Endothelial cell of umbilical vein (primary cell): ENCODE results near the gene MYH11. TPM values are rescaled to one million over a fixed set of nuclear protein-coding genes. Genes with fewer than 3 reads are reported as not detected.

Experiments used
- BruUV-seq: library from RNA; stranded (reverse); fragments of 400-500 nt; replicated peaks from 2 replicates; lab custom pipeline; 2021; lab: Mats Ljungman, UMichigan
- CTCF ChIA-PET: fragments of 300-600, 350-600 bp; sonication (Branson Sonifier 250); formaldehyde crosslinking; loops from one replicate; lab custom pipeline; 2021; ENCODE audit warnings: antibody characterized with exemption, inconsistent platforms; lab: Charles Lee
- POLR2A ChIA-PET: fragments of 300-600, 350-600 bp; sonication (Branson Sonifier 250); formaldehyde crosslinking; loops from one replicate; lab custom pipeline; 2021; ENCODE audit warnings: antibody characterized with exemption, inconsistent platforms; lab: Charles Lee
- DNase-seq: peaks from one replicate; pipeline ENCODE4 v3.0.0-alpha.2; 2011; ENCODE audit warnings: low read depth, low spot score
- FAIRE-seq: peaks from 2 replicates; lab custom pipeline; 2011; peaks lifted over from hg19 to GRCh38; lab: Jason Lieb, UNC
- H2AFZ ChIP-seq: 2 replicates; pipeline ENCODE4 v1.6.0; 2012; ENCODE audit warnings: low read depth, low read length, control low read depth, inconsistent platforms
- H3K27ac ChIP-seq: 2 replicates; pipeline ENCODE4 v1.5.1; 2011; ENCODE audit warnings: low read depth, mild to moderate bottlenecking, control low read depth, low read length, moderate library complexity; ENCODE audit not compliant: insufficient read depth
- H3K27me3 ChIP-seq, 2 experiments: 2 replicates each; pipeline versions ENCODE4 v1.6.0 to v1.6.1; 2011; ENCODE audit warnings: low read length in 2 of 2, mixed read lengths in 1 of 2; ENCODE audit not compliant: control insufficient read depth in 2 of 2, insufficient read depth in 2 of 2
- H3K36me3 ChIP-seq, 2 experiments: 2 replicates in 1 of 2; 3 replicates in 1 of 2; pipeline ENCODE4 v1.5.1; 2011; ENCODE audit warnings: low read length in 2 of 2, mild to moderate bottlenecking in 1 of 2, moderate library complexity in 1 of 2; ENCODE audit not compliant: control insufficient read depth in 2 of 2, insufficient read depth in 2 of 2; ENCODE audit errors: extremely low read depth in 1 of 2
- H3K4me1 ChIP-seq: 3 replicates; pipeline ENCODE4 v1.5.1; 2011; ENCODE audit warnings: mild to moderate bottlenecking, low read length; ENCODE audit not compliant: control insufficient read depth, insufficient read depth; ENCODE audit errors: extremely low read depth
- H3K4me2 ChIP-seq: 2 replicates; pipeline ENCODE4 v1.6.1; 2011; ENCODE audit warnings: low read length, control low read depth, mixed read lengths; ENCODE audit not compliant: insufficient read depth
- H3K4me3 ChIP-seq, 3 experiments: fragments of 200-600 bp in 1 of 3; sonication (generic), shearing (Covaris generic) in 1 of 3; replicated peaks in 1 of 3; 2 replicates each; pipeline ENCODE4 v1.5.1; 2011 to 2016; ENCODE audit warnings: control low read depth in 3 of 3, low read length in 3 of 3, mild to moderate bottlenecking in 2 of 3, inconsistent platforms in 1 of 3, low read depth in 1 of 3, moderate library complexity in 1 of 3; ENCODE audit not compliant: insufficient read depth in 1 of 3
- H3K79me2 ChIP-seq: 2 replicates; pipeline ENCODE4 v1.6.0; 2012; ENCODE audit warnings: low read length, inconsistent platforms; ENCODE audit not compliant: control insufficient read depth, insufficient read depth
- H3K9ac ChIP-seq: replicated peaks from 2 replicates; pipeline ENCODE3; 2011; ENCODE audit warnings: low read length, control low read depth; ENCODE audit not compliant: insufficient read depth; ENCODE audit errors: extremely low read depth
- H3K9me1 ChIP-seq: replicated peaks from 3 replicates; pipeline ENCODE4 v1.6.0; 2011; ENCODE audit warnings: mild to moderate bottlenecking, low read length; ENCODE audit not compliant: control insufficient read depth, insufficient read depth; ENCODE audit errors: extremely low read depth
- H3K9me3 ChIP-seq: replicated peaks from 2 replicates; pipeline ENCODE4 v1.5.1; 2012; ENCODE audit warnings: low read length, inconsistent platforms; ENCODE audit not compliant: control insufficient read depth, insufficient read depth
- H4K20me1 ChIP-seq: replicated peaks from 2 replicates; pipeline ENCODE3; 2011; ENCODE audit warnings: mild to moderate bottlenecking, low read length; ENCODE audit not compliant: control insufficient read depth, insufficient read depth; ENCODE audit errors: extremely low read depth
- CTCF ChIP-seq, 2 donors: IDR thresholded peaks; 1 replicate in 1 of 2; 2 replicates in 1 of 2; pipeline ENCODE4 v1.5.1; 2011; ENCODE audit warnings: low read length in 2 of 2, mild to moderate bottlenecking in 2 of 2, moderate library complexity in 2 of 2, control low read depth in 1 of 2, inconsistent platforms in 1 of 2, low read depth in 1 of 2; ENCODE audit not compliant: insufficient read depth in 1 of 2; ENCODE audit errors: extremely low read depth in 1 of 2
- EZH2 ChIP-seq: IDR thresholded peaks from 2 replicates; pipeline ENCODE4 v1.6.1; 2012; ENCODE audit warnings: borderline replicate concordance, low read depth, mild to moderate bottlenecking, moderate library complexity, low read length, inconsistent platforms; ENCODE audit not compliant: severe bottlenecking
- FOS ChIP-seq: IDR thresholded peaks from 2 replicates; pipeline ENCODE4 v1.6.1; 2011; ENCODE audit warnings: mild to moderate bottlenecking, low read length, moderate library complexity, borderline replicate concordance; ENCODE audit not compliant: insufficient read depth
- GATA2 ChIP-seq: IDR thresholded peaks from 2 replicates; pipeline ENCODE4 v1.7.0; 2011; ENCODE audit warnings: low read depth, mild to moderate bottlenecking, moderate library complexity, mixed read lengths, low read length; ENCODE audit not compliant: insufficient read length, insufficient read depth
- JUN ChIP-seq: IDR thresholded peaks from 2 replicates; pipeline ENCODE4 v1.6.1; 2011; ENCODE audit warnings: borderline replicate concordance, low read depth; ENCODE audit not compliant: insufficient read length, insufficient read depth
- MAX ChIP-seq: IDR thresholded peaks from 2 replicates; pipeline ENCODE4 v1.6.1; 2011; ENCODE audit not compliant: insufficient read depth, insufficient read length
- MYC ChIP-seq: IDR thresholded peaks from one replicate; pipeline ENCODE4 v1.6.1; 2011; ENCODE audit warnings: mild to moderate bottlenecking, low read depth, low read length
- POLR2A ChIP-seq: IDR thresholded peaks from 2 replicates; pipeline ENCODE4 v1.6.1; 2012; ENCODE audit warnings: low read depth, mild to moderate bottlenecking, control low read depth, low read length
- POLR2AphosphoS5 ChIP-seq: IDR thresholded peaks from 2 replicates; pipeline ENCODE4 v1.6.1; 2012; ENCODE audit warnings: low read depth, mild to moderate bottlenecking, control low read depth, low read length, moderate library complexity; ENCODE audit not compliant: insufficient read depth
- dilution Hi-C: fragments of 300-500 bp; cut with MboI; formaldehyde crosslinking; loops from one replicate; pipeline ENCODE4 v1.15.0; 2019; ENCODE audit warnings: low sequenced_read_pairs; ENCODE audit not compliant: extremely low pct_ligation_motif_present
- intact Hi-C: fragments of 100-400 bp; cut with micrococcal nuclease; formaldehyde crosslinking; loops from one replicate; pipeline ENCODE4 v1.10.0; 2022
- polyA plus RNA-seq, 4 experiments: library from polyadenylated mRNA; depleted of rRNA in 3 of 4; stranded (reverse) in 3 of 4; unstranded in 1 of 4; fragments of >200 nt; gene quantifications; 2 replicates each; pipeline versions ENCODE4 v1.2.1 to v1.2.3, GENCODE V29; 2011 to 2012; ENCODE audit warnings: missing spikeins in 1 of 4
- total RNA-seq: library from RNA; stranded (reverse); gene quantifications from 2 replicates; pipeline ENCODE4 v1.2.3, GENCODE V29; 2021

The MYH11 gene
- total and polyA plus RNA-seq, 2 donors (not counting 3 experiments of a cell fraction or from before 2014, with no cell fraction given): not detected

GRCh38 chr16:15792563-15792971 lies 64.3 kb downstream of the MYH11 start:
- intact Hi-C loops: no loop called here
- Histone ChIP-seq H3K27ac (no peak overlapping the region), H3K4me1 (peaks cover 2% of the 10 kb centered on the region), H3K4me2 (no peak overlapping the region), H3K36me3 (no peaks in the 10 kb centered on the region), H2AFZ (no peak overlapping the region), H3K27me3 (peaks cover 0 to 4% of the 10 kb centered on the region in 2 experiments), H3K79me2 (no peaks in the 10 kb centered on the region), H3K9me1 (no peaks in the 10 kb centered on the region), H3K9ac (no peak overlapping the region), H3K9me3 (no peaks in the 10 kb centered on the region), H4K20me1 (peaks cover 2% of the 10 kb centered on the region), H3K4me3 (no peak overlapping the region)
- FAIRE-seq (no peak), DNase-seq (no peak)
- ChIA-PET CTCF (interaction anchor here (1.0 to 2.7 kb wide), 3 partner anchors 15 to 32 kb away, joined by 3 to 10 read pairs (median 3); no protein-coding TSS in a partner anchor), POLR2A (no interaction called here)
- BruUV-seq: no TSS peak
- dilution Hi-C loops: no loop called here
- TF ChIP-seq GATA2 (no peak), FOS (no peak), POLR2AphosphoS5 (no peak), MYC (no peak), CTCF (IDR thresholded peaks at IDR 0.05; ENCODE audit: extremely low read depth in 1 of 2, insufficient read depth in 1 of 2, low read depth in 1 of 2, low read length in 2 of 2) (no peak), POLR2A (no peak), JUN (no peak), MAX (no peak), EZH2 (no peak)
